HG03432 (cell line): Measurements from ENCODE around the gene MAML1.
"Not testable (repeated sequence)": the region's sequence is repeated elsewhere in the genome, so short reads cannot be mapped to it uniquely, and the experiment has no call there.

ENCODE experiments used
- ATAC-seq: cut with Tn5 transposase; IDR thresholded peaks from one replicate; pipeline ENCODE4 v1.9.1; 2021; ENCODE audit warnings: mild to moderate bottlenecking, moderate library complexity; ENCODE audit not compliant: unreplicated experiment

The MAML1 gene

GRCh38 chr5:179768326-179769085 is 35.9 kb downstream of the MAML1 start:
- no peak for ATAC-seq

- no peak for ATAC-seq
Measured at GRCh38 chr5:179769271-179769670, 36.6 kb downstream of the MAML1 start.

GRCh38 chr5:179769796-179770195 is 37.2 kb downstream of the MAML1 start:
- ATAC-seq = no peak

GRCh38 chr5:179771311-179771895 is 38.8 kb downstream of the MAML1 start:
- no peak for ATAC-seq

GRCh38 chr5:179772351-179772750 is 39.7 kb downstream of the MAML1 start:
- no peak for ATAC-seq

- no peak for ATAC-seq
Measured at GRCh38 chr5:179773686-179774040, 41.0 kb downstream of the MAML1 start.

GRCh38 chr5:179774442-179774841 is 41.8 kb downstream of the MAML1 start:
- ATAC-seq = no peak

- ATAC-seq = no peak
Measured at GRCh38 chr5:179776411-179776938, 43.9 kb downstream of the MAML1 start.

- ATAC-seq = no peak
Measured at GRCh38 chr5:179777456-179777855, 44.8 kb downstream of the MAML1 start.

- ATAC-seq = no peak
Measured at GRCh38 chr5:179777909-179778308, 45.3 kb downstream of the MAML1 start.

- ATAC-seq = no peak
Measured at GRCh38 chr5:179778591-179778990, 46.0 kb downstream of the MAML1 start.

GRCh38 chr5:179779826-179780225 is 47.2 kb downstream of the MAML1 start:
- no peak for ATAC-seq

GRCh38 chr5:179780362-179780761 is 47.7 kb downstream of the MAML1 start:
- no peak for ATAC-seq

GRCh38 chr5:179781846-179782245 is 49.2 kb downstream of the MAML1 start:
- no peak for ATAC-seq

- ATAC-seq = no peak
Measured at GRCh38 chr5:179783128-179783527, 50.5 kb downstream of the MAML1 start.

GRCh38 chr5:179786861-179787260 is 54.2 kb downstream of the MAML1 start:
- no peak for ATAC-seq

- ATAC-seq = no peak
Measured at GRCh38 chr5:179788193-179788854, 55.7 kb downstream of the MAML1 start.

- not testable (repeated sequence) for ATAC-seq
Measured at GRCh38 chr5:179789278-179789677, 56.7 kb downstream of the MAML1 start.

GRCh38 chr5:179791881-179792611 is 59.4 kb downstream of the MAML1 start:
- ATAC-seq = no peak

- no peak for ATAC-seq
Measured at GRCh38 chr5:179792612-179793467, 60.2 kb downstream of the MAML1 start.
